WTC11 (cell line): ENCODE data around the gene NPFFR1. TPM values are rescaled to one million over a fixed set of nuclear protein-coding genes. Genes with fewer than 3 reads are reported as not detected.

Experiments used
- ATAC-seq: fragments of 200-7000 bp; cut with Tn5 transposase; 2 replicates; pipeline ENCODE4 v1.10.0; 2021; ENCODE audit warnings: mild to moderate bottlenecking, moderate library complexity
- CTCF ChIA-PET: fragments of 300-600 bp; sonication (Branson Sonifier 250); formaldehyde crosslinking; loops from one replicate; lab custom pipeline; 2021; ENCODE audit warnings: antibody characterized with exemption; lab: Charles Lee
- POLR2A ChIA-PET: fragments of 350-600 bp; sonication (Branson Sonifier 250); formaldehyde crosslinking; loops from one replicate; lab custom pipeline; 2021; ENCODE audit warnings: antibody characterized with exemption; lab: Charles Lee
- DNase-seq: peaks from one replicate; pipeline ENCODE4 v3.0.0; 2021; ENCODE audit warnings: low spot score
- H3K27ac Mint-ChIP-seq: 2 replicates; pipeline ENCODE4 v1.8.0; 2021; ENCODE audit warnings: mixed read lengths
- H3K27me3 Mint-ChIP-seq: 2 replicates; pipeline ENCODE4 v1.8.0; 2021; ENCODE audit warnings: low read depth, mild to moderate bottlenecking, moderate library complexity, mixed read lengths
- H3K36me3 Mint-ChIP-seq: 2 replicates; pipeline ENCODE4 v1.8.0; 2021; ENCODE audit warnings: mixed read lengths
- H3K4me1 Mint-ChIP-seq: 2 replicates; pipeline ENCODE4 v1.8.0; 2022; ENCODE audit warnings: mixed read lengths
- H3K4me3 Mint-ChIP-seq: 2 replicates; pipeline ENCODE4 v1.8.0; 2021; ENCODE audit warnings: mild to moderate bottlenecking, moderate library complexity, mixed read lengths
- H3K9me3 Mint-ChIP-seq: 2 replicates; pipeline ENCODE4 v1.8.0; 2021; ENCODE audit warnings: mixed read lengths
- AFF4 ChIP-seq: sonication (generic); formaldehyde crosslinking; IDR thresholded peaks from 2 replicates; pipeline ENCODE4 v1.8.1; 2023; ENCODE audit warnings: mild to moderate bottlenecking, missing genetic modification reagents, borderline replicate concordance
- CBFB ChIP-seq: sonication (generic); formaldehyde crosslinking; IDR thresholded peaks from 2 replicates; pipeline ENCODE4 v1.8.1; 2022; ENCODE audit warnings: mild to moderate bottlenecking, low read depth, missing genetic modification reagents
- CREB1 ChIP-seq: sonication (generic); formaldehyde crosslinking; IDR thresholded peaks from 2 replicates; pipeline ENCODE4 v1.8.0; 2023; ENCODE audit warnings: mild to moderate bottlenecking, missing genetic modification reagents
- GABPB1 ChIP-seq: sonication (generic); formaldehyde crosslinking; IDR thresholded peaks from 2 replicates; pipeline ENCODE4 v1.8.1; 2023; ENCODE audit warnings: mild to moderate bottlenecking, missing genetic modification reagents
- IRF1 ChIP-seq: sonication (generic); formaldehyde crosslinking; IDR thresholded peaks from 2 replicates; pipeline ENCODE4 v1.8.0; 2023; ENCODE audit warnings: missing genetic modification reagents
- IRF2 ChIP-seq: sonication (generic); formaldehyde crosslinking; IDR thresholded peaks from 2 replicates; pipeline ENCODE4 v1.8.0; 2022; ENCODE audit warnings: low read depth, missing genetic modification reagents, borderline replicate concordance
- MYBL2 ChIP-seq: sonication (generic); formaldehyde crosslinking; IDR thresholded peaks from 2 replicates; pipeline ENCODE4 v1.8.1; 2023; ENCODE audit warnings: mild to moderate bottlenecking, moderate library complexity, missing genetic modification reagents
- PREB ChIP-seq: sonication (generic); formaldehyde crosslinking; IDR thresholded peaks from 2 replicates; pipeline ENCODE4 v1.8.1; 2022; ENCODE audit warnings: mild to moderate bottlenecking, missing genetic modification reagents, moderate library complexity, borderline replicate concordance
- PRRX2 ChIP-seq: fragments of 250-450 bp; sonication (Bioruptor Pico); IDR thresholded peaks from 2 replicates; pipeline ENCODE4 v1.8.0; 2021; ENCODE audit warnings: mild to moderate bottlenecking
- SMAD4 ChIP-seq: sonication (generic); formaldehyde crosslinking; IDR thresholded peaks from 2 replicates; pipeline ENCODE4 v1.8.0; 2022; ENCODE audit warnings: mild to moderate bottlenecking, missing genetic modification reagents
- USF2 ChIP-seq: sonication (generic); formaldehyde crosslinking; IDR thresholded peaks from 2 replicates; pipeline ENCODE4 v1.8.1; 2023; ENCODE audit warnings: mild to moderate bottlenecking, missing genetic modification reagents, moderate library complexity
- ZNF219 ChIP-seq: sonication (generic); formaldehyde crosslinking; IDR thresholded peaks from 2 replicates; pipeline ENCODE4 v1.8.0; 2023; ENCODE audit warnings: missing genetic modification reagents, mild to moderate bottlenecking, borderline replicate concordance
- ZNF232 ChIP-seq: sonication (generic); formaldehyde crosslinking; IDR thresholded peaks from 2 replicates; pipeline ENCODE4 v1.8.0; 2022; ENCODE audit warnings: mild to moderate bottlenecking, missing genetic modification reagents
- ZNF281 ChIP-seq: sonication (generic); formaldehyde crosslinking; IDR thresholded peaks from 2 replicates; pipeline ENCODE4 v1.8.0; 2023; ENCODE audit warnings: mild to moderate bottlenecking, missing genetic modification reagents
- ZNF416 ChIP-seq: fragments of 250-450 bp; sonication (Bioruptor Pico); IDR thresholded peaks from 2 replicates; pipeline ENCODE4 v1.9.0; 2021; ENCODE audit warnings: mild to moderate bottlenecking, inconsistent platforms
- total RNA-seq: library from RNA; stranded (reverse); gene quantifications from 3 replicates; pipeline ENCODE4 v1.2.3, GENCODE V29; 2021

The NPFFR1 gene
- total RNA-seq, 1 experiment from 2014 or later: 0.04 TPM

- no peak overlapping the region for H3K4me3 Mint-ChIP-seq
- no peak overlapping the region; the same call in 1 of the 2 replicates for H3K27ac Mint-ChIP-seq
- DNase-seq (peak; percentile 55), ATAC-seq (peak; percentile 86)
- CTCF ChIA-PET: interaction anchor here (0.6 to 3.9 kb wide), 20 partner anchors 10 to 660 kb away, joined by 3 to 31 read pairs (median 5); partner anchors contain the start of gene TYSND1
- no peaks in the 10 kb centered on the region for H3K9me3 Mint-ChIP-seq
- H3K36me3 Mint-ChIP-seq: no peaks in the 10 kb centered on the region
- peaks cover 17% of the 10 kb centered on the region for H3K4me1 Mint-ChIP-seq
- TF ChIP-seq CREB1 (CRISPR knock-in tag) (no peak), USF2 (no peak), AFF4 (CRISPR knock-in tag) (no peak), PRRX2 (no peak), ZNF219 (no peak), PREB (CRISPR knock-in tag) (0 out of 2 replicates have a peak, but pooled peaks have one; percentile 42), GABPB1 (peak; percentile 58; the same call in 1 of the 2 replicates), CBFB (CRISPR knock-in tag) (no peak), IRF1 (CRISPR knock-in tag) (no peak), SMAD4 (CRISPR knock-in tag) (no peak), ZNF281 (CRISPR knock-in tag) (no peak), MYBL2 (CRISPR knock-in tag) (0 out of 2 replicates have a peak, but pooled peaks have one; percentile 26), ZNF232 (CRISPR knock-in tag) (no peak), IRF2 (CRISPR knock-in tag) (no peak), ZNF416 (CRISPR knock-in tag) (no peak)
- POLR2A ChIA-PET: interaction anchor here (0.6 kb wide), 1 partner anchor 59 kb away, joined by 3 read pairs; no protein-coding TSS in a partner anchor
- H3K27me3 Mint-ChIP-seq: no peaks in the 10 kb centered on the region
Observed at GRCh38 chr10:70323697-70324338, 40.0 kb upstream of the NPFFR1 start.
